K562 (cell line): ENCODE results near the gene C12orf42.

Experiments
- HMG20A ChIP-seq: fragments of 450-650 bp; formaldehyde crosslinking; conservative IDR thresholded peaks from 2 replicates; pipeline ENCODE4 v1.4.0; 2020; ENCODE audit warnings: mild to moderate bottlenecking, mixed read lengths
- SMAD3 ChIP-seq: fragments of 450-650 bp; formaldehyde crosslinking; conservative IDR thresholded peaks from 2 replicates; pipeline ENCODE4 v1.4.0; 2020; ENCODE audit warnings: mild to moderate bottlenecking
- ZNF436 ChIP-seq: fragments of 250-450, 450-650 bp; sonication (Bioruptor Pico); formaldehyde crosslinking; IDR thresholded peaks from 2 replicates; pipeline ENCODE4 v1.7.0; 2020; ENCODE audit warnings: mild to moderate bottlenecking
- TF ChIP-seq, protein P1 (sequence below), 3 experiments: IDR thresholded peaks in 2 of 3; conservative IDR thresholded peaks in 1 of 3; 2 replicates each; pipeline ENCODE4 v1.5.1; 2011 to 2012; ENCODE audit warnings: low read length in 3 of 3, mild to moderate bottlenecking in 3 of 3, control low read depth in 2 of 3, improper control_type of control experiment in 1 of 3, inconsistent platforms in 1 of 3, low read depth in 1 of 3, mixed read lengths in 1 of 3, moderate library complexity in 1 of 3; ENCODE audit not compliant: insufficient read depth in 2 of 3

DNA sequence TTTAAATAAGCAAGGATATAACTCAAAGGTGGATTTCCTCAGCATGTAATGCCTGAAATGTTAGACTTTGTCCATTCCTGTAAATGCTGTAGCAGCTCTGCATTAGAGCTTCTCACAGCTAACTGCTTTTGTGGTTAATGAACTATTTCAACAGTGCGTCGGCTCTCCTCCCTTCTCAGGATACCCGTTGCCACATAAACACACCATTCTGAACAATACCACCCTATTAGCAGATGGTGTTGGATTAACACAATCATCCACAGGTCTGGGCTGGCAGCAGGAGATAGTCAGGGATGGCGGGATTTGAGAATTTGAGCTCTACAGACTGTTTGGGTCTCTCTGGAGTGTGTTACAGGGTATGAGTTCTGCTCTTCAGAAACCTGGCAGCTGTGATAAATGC is 33.5 kb upstream of the C12orf42 start:
- TF ChIP-seq, protein P1, sequence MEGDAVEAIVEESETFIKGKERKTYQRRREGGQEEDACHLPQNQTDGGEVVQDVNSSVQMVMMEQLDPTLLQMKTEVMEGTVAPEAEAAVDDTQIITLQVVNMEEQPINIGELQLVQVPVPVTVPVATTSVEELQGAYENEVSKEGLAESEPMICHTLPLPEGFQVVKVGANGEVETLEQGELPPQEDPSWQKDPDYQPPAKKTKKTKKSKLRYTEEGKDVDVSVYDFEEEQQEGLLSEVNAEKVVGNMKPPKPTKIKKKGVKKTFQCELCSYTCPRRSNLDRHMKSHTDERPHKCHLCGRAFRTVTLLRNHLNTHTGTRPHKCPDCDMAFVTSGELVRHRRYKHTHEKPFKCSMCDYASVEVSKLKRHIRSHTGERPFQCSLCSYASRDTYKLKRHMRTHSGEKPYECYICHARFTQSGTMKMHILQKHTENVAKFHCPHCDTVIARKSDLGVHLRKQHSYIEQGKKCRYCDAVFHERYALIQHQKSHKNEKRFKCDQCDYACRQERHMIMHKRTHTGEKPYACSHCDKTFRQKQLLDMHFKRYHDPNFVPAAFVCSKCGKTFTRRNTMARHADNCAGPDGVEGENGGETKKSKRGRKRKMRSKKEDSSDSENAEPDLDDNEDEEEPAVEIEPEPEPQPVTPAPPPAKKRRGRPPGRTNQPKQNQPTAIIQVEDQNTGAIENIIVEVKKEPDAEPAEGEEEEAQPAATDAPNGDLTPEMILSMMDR (IDR thresholded peaks at IDR 0.05 in 2 of 3, conservative IDR thresholded peaks at IDR 0.05 in 1 of 3; ENCODE audit: insufficient read depth in 2 of 3, low read depth in 1 of 3, low read length in 3 of 3), result no peak
- TF ChIP-seq ZNF436 (CRISPR knock-in tag) (no peak), SMAD3 (CRISPR knock-in tag) (no peak), HMG20A (CRISPR knock-in tag) (no peak)
